A549 treated with AZD2906 at 1 μM for 4 hours (cell line): ENCODE measurements around the gene CHPF. TPM values are rescaled to one million over a fixed set of nuclear protein-coding genes. Genes with fewer than 3 reads are reported as not detected.

Source experiments
- total RNA-seq: library from RNA; stranded (reverse); fragments of 200-300 nt; extraction: Qiagen RNA extraction; gene quantifications from 5 replicates; pipeline ENCODE4 v1.2.3, GENCODE V29; 2022

The CHPF gene
- total RNA-seq: 18.6 to 32.1 TPM (median 31.6 TPM) in 5 replicates

GRCh38 chr2:219543596-219544358, at the start of gene CHPF, which contains the start of gene TMEM198:
Gene CHPF, minus strand, starts transcription at chr2:219543809. Its CDS starts 271 bp downstream, at chr2:219543538.
Gene TMEM198, plus strand, starts transcription at chr2:219544028. Its CDS starts 700 bp downstream, at chr2:219544728.

GRCh38 chr2:219572237-219573001, 28.8 kb upstream of the CHPF start, which contains the start of gene INHA:
Gene INHA, plus strand, starts transcription at chr2:219572310. Its CDS starts 65 bp downstream, at chr2:219572375.

GRCh38 chr2:219571311-219572236, 28.0 kb upstream of the CHPF start, which contains the start of gene OBSL1:
Gene OBSL1, minus strand, starts transcription at chr2:219571539. Its CDS starts 307 bp downstream, at chr2:219571232.

GRCh38 chr2:219514196-219514761, 29.3 kb downstream of the CHPF start, which contains the start of gene ASIC4:
Gene ASIC4, plus strand, starts transcription at chr2:219514482. Its CDS starts 243 bp downstream, at chr2:219514725.

GRCh38 chr2:219498280-219499057, 45.1 kb downstream of the CHPF start, which contains the start of gene GMPPA:
Gene GMPPA, plus strand, starts transcription at chr2:219498891. Its CDS starts 1,085 bp downstream, at chr2:219499976.

Other genes starting within 250 kb of the CHPF start
- 0.95 to 1.5 TPM (median 1.3 TPM) in 5 replicates for gene PTPRN, start 234.4 kb downstream of the CHPF start, total RNA-seq
- not detected in 5 replicates for gene RESP18, start 211.1 kb downstream of the CHPF start, total RNA-seq
- gene DNPEP, start 155.9 kb downstream of the CHPF start, total RNA-seq: 56.8 to 62.2 TPM (median 60.4 TPM) in 5 replicates
- gene DES, start 125.4 kb downstream of the CHPF start, total RNA-seq: 0.14 to 0.69 TPM (median 0.27 TPM) in 5 replicates
- gene SPEG, start 109.0 kb downstream of the CHPF start, total RNA-seq: 6.5 to 11.6 TPM (median 9.6 TPM) in 5 replicates
- gene GMPPA, start 44.9 kb downstream of the CHPF start, total RNA-seq: 32.4 to 39.4 TPM (median 36.7 TPM) in 5 replicates
- gene ASIC4, start 29.3 kb downstream of the CHPF start, total RNA-seq: 0.04 to 0.07 TPM (median 0.05 TPM) in 5 replicates
- gene TMEM198, start 219 bp upstream of the CHPF start, total RNA-seq: 0.62 to 1.2 TPM (median 0.96 TPM) in 5 replicates
- gene OBSL1, start 27.7 kb upstream of the CHPF start, total RNA-seq: 18.7 to 23.2 TPM (median 21.6 TPM) in 5 replicates
- gene INHA, start 28.5 kb upstream of the CHPF start, total RNA-seq: 0.21 to 0.59 TPM (median 0.52 TPM) in 5 replicates
- gene STK11IP, start 54.0 kb upstream of the CHPF start, total RNA-seq: 13.0 to 18.4 TPM (median 16.5 TPM) in 5 replicates
- 2.0 to 3.8 TPM (median 2.9 TPM) in 5 replicates for gene SLC4A3, start 83.8 kb upstream of the CHPF start, total RNA-seq